OCI-LY7 (cell line): ENCODE data around the gene NOL4L. TPM values are rescaled to one million over a fixed set of nuclear protein-coding genes. Genes with fewer than 3 reads are reported as not detected.

Experiments used
- BruUV-seq: library from RNA; stranded (reverse); fragments of 400-500 nt; replicated peaks from 2 replicates; lab custom pipeline; 2021; lab: Mats Ljungman, UMichigan
- CTCF ChIA-PET: fragments of 300-600 bp; sonication (Branson Sonifier 250); formaldehyde crosslinking; loops from one replicate; lab custom pipeline; 2022; ENCODE audit warnings: antibody characterized with exemption; ENCODE audit not compliant: unreplicated experiment; lab: Charles Lee
- POLR2A ChIA-PET: fragments of 300-600 bp; sonication (Branson Sonifier 250); formaldehyde crosslinking; loops from one replicate; lab custom pipeline; 2022; ENCODE audit warnings: antibody characterized with exemption; lab: Charles Lee
- DNase-seq: peaks from one replicate; pipeline ENCODE4 v3.0.0-alpha.2; 2015; ENCODE audit warnings: low spot score
- H2AFZ ChIP-seq: fragments of 200-600 bp; sonication (generic), shearing (Covaris generic); 2 replicates; pipeline ENCODE4 v1.6.1; 2014; ENCODE audit warnings: mild to moderate bottlenecking, antibody characterized with exemption, low read length, moderate library complexity
- H3K27ac ChIP-seq: fragments of 200-600 bp; sonication (generic); 2 replicates; pipeline ENCODE4 v1.5.1; 2014; ENCODE audit warnings: mixed run types, low read depth, mild to moderate bottlenecking, moderate library complexity, low read length, inconsistent platforms; ENCODE audit not compliant: poor library complexity, severe bottlenecking
- H3K36me3 ChIP-seq: fragments of 200-600 bp; sonication (generic); 2 replicates; pipeline ENCODE4 v1.6.1; 2014; ENCODE audit warnings: mild to moderate bottlenecking, antibody characterized with exemption, low read length, moderate library complexity, mixed read lengths; ENCODE audit not compliant: insufficient read depth
- H3K4me1 ChIP-seq: fragments of 200-600 bp; sonication (generic); 2 replicates; pipeline ENCODE4 v1.5.1; 2014; ENCODE audit warnings: mild to moderate bottlenecking, low read length; ENCODE audit not compliant: insufficient read depth, poor library complexity, severe bottlenecking
- H3K4me2 ChIP-seq: fragments of 200-600 bp; sonication (generic); 2 replicates; pipeline ENCODE4 v1.6.1; 2014; ENCODE audit warnings: mild to moderate bottlenecking, low read length
- H3K4me3 ChIP-seq: fragments of 200-600 bp; sonication (generic); 2 replicates; pipeline ENCODE4 v1.5.1; 2014; ENCODE audit warnings: mild to moderate bottlenecking, low read depth, low read length; ENCODE audit not compliant: poor library complexity, severe bottlenecking
- H3K79me2 ChIP-seq: fragments of 200-600 bp; sonication (generic); 2 replicates; pipeline ENCODE4 v1.6.1; 2016; ENCODE audit warnings: low read depth, mild to moderate bottlenecking, low read length, moderate library complexity, mixed read lengths; ENCODE audit not compliant: insufficient read depth
- H3K9me2 ChIP-seq: fragments of 200-600 bp; sonication (generic); 2 replicates; pipeline ENCODE4 v1.6.1; 2016; ENCODE audit warnings: mild to moderate bottlenecking, low read length, mixed read lengths; ENCODE audit not compliant: insufficient read depth
- H3K9me3 ChIP-seq: fragments of 200-600 bp; sonication (generic); 2 replicates; pipeline ENCODE4 v1.6.1; 2014; ENCODE audit warnings: mild to moderate bottlenecking, mixed run types, low read length, mixed read lengths
- H4K20me1 ChIP-seq: fragments of 200-600 bp; sonication (generic); 2 replicates; pipeline ENCODE4 v1.6.1; 2014; ENCODE audit warnings: mild to moderate bottlenecking, antibody characterized with exemption, low read length, moderate library complexity, mixed read lengths; ENCODE audit not compliant: insufficient read depth
- EZH2phosphoT487 ChIP-seq: fragments of 200-600 bp; sonication (generic); IDR thresholded peaks from 2 replicates; pipeline ENCODE4 v1.6.1; 2018; ENCODE audit warnings: low read depth, borderline replicate concordance, mild to moderate bottlenecking, mixed run types, antibody characterized with exemption, low read length, moderate library complexity, mixed read lengths
- intact Hi-C: fragments of 100-400 bp; cut with micrococcal nuclease; formaldehyde crosslinking; loops from one replicate; pipeline ENCODE4 v1.10.0; 2022; ENCODE audit not compliant: unreplicated experiment
- total RNA-seq, 2 experiments: library from RNA; depleted of rRNA in 1 of 2; stranded (reverse); fragments of >200 nt in 1 of 2; shearing (Covaris generic) in 1 of 2; gene quantifications; 2 replicates each; pipeline ENCODE4 v1.2.3, GENCODE V29; 2014 to 2022
- TF ChIP-seq, protein P1 (sequence below): fragments of 200-600 bp; sonication (generic); conservative IDR thresholded peaks from 2 replicates; pipeline ENCODE4 v1.5.1; 2014; ENCODE audit warnings: mild to moderate bottlenecking, antibody characterized with exemption, low read length, moderate library complexity, mixed read lengths

The NOL4L gene
- total RNA-seq, 2 experiments from 2014 or later: 3.9 to 4.2 TPM

- H3K4me1 ChIP-seq: peaks cover 5% of the 10 kb centered on the region
- no peak overlapping the region for H3K4me2 ChIP-seq
- DNase-seq: no peak
- H3K36me3 ChIP-seq: no peaks in the 10 kb centered on the region
- H2AFZ ChIP-seq: no peak overlapping the region
- H3K27ac ChIP-seq: no peak overlapping the region
- H3K4me3 ChIP-seq: no peak overlapping the region
- H3K9me2 ChIP-seq: no peaks in the 10 kb centered on the region
- BruUV-seq: no TSS peak
- intact Hi-C loops: loop anchor here (10.0 kb wide), 1 partner anchor 633 kb away; no protein-coding TSS in a partner anchor
- CTCF ChIA-PET: interaction anchor here (1.0 kb wide), 1 partner anchor 78 kb away, joined by 6 read pairs; no protein-coding TSS in a partner anchor
- TF ChIP-seq, protein P1, sequence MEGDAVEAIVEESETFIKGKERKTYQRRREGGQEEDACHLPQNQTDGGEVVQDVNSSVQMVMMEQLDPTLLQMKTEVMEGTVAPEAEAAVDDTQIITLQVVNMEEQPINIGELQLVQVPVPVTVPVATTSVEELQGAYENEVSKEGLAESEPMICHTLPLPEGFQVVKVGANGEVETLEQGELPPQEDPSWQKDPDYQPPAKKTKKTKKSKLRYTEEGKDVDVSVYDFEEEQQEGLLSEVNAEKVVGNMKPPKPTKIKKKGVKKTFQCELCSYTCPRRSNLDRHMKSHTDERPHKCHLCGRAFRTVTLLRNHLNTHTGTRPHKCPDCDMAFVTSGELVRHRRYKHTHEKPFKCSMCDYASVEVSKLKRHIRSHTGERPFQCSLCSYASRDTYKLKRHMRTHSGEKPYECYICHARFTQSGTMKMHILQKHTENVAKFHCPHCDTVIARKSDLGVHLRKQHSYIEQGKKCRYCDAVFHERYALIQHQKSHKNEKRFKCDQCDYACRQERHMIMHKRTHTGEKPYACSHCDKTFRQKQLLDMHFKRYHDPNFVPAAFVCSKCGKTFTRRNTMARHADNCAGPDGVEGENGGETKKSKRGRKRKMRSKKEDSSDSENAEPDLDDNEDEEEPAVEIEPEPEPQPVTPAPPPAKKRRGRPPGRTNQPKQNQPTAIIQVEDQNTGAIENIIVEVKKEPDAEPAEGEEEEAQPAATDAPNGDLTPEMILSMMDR: no peak
- no peak for TF ChIP-seq EZH2phosphoT487
- POLR2A ChIA-PET: interaction anchor here (0.5 to 0.6 kb wide), 2 partner anchors 48 to 55 kb away, joined by 3 to 4 read pairs; no protein-coding TSS in a partner anchor
- H3K79me2 ChIP-seq: no peaks in the 10 kb centered on the region
- H4K20me1 ChIP-seq: no peaks in the 10 kb centered on the region
- H3K9me3 ChIP-seq: no peaks in the 10 kb centered on the region
Observed at GRCh38 chr20:32458061-32458836, 126.9 kb downstream of the NOL4L start.

GRCh38 chr20:32457479-32457986 is 127.6 kb downstream of the NOL4L start:
- no peak for DNase-seq
- BruUV-seq: no TSS peak
- Histone ChIP-seq H3K9me3 (no peaks in the 10 kb centered on the region), H3K4me1 (peaks cover 5% of the 10 kb centered on the region), H3K4me3 (no peak overlapping the region), H3K4me2 (0 out of 2 replicates have a peak overlapping the region, but pooled peaks have one; percentile 54), H3K36me3 (no peaks in the 10 kb centered on the region), H3K9me2 (no peaks in the 10 kb centered on the region), H3K79me2 (no peaks in the 10 kb centered on the region), H3K27ac (no peak overlapping the region), H4K20me1 (no peaks in the 10 kb centered on the region), H2AFZ (no peak overlapping the region)
- ChIA-PET POLR2A (interaction anchor here (0.5 to 0.6 kb wide), 2 partner anchors 47 to 54 kb away, joined by 3 to 4 read pairs; no protein-coding TSS in a partner anchor), CTCF (interaction anchor here (0.5 to 1.0 kb wide), 3 partner anchors 11 to 86 kb away, joined by 3 to 15 read pairs (median 6); no protein-coding TSS in a partner anchor)
- no peak for TF ChIP-seq EZH2phosphoT487
- TF ChIP-seq, protein P1: no peak
- intact Hi-C loops: loop anchor here (2.0 to 10.0 kb wide), 3 partner anchors 121 to 633 kb away; no protein-coding TSS in a partner anchor
